IPS DF 4.7 (cell line): ENCODE measurements around the gene BEST2.
"Not testable (repeated sequence)": the region's sequence is repeated elsewhere in the genome, so short reads cannot be mapped to it uniquely, and the experiment has no call there.

Experiments used
- DNase-seq: peaks from one replicate; pipeline ENCODE4 v3.0.0-alpha.2; 2013; ENCODE audit warnings: low spot score; ENCODE audit errors: extremely low read depth

The BEST2 gene

DNA sequence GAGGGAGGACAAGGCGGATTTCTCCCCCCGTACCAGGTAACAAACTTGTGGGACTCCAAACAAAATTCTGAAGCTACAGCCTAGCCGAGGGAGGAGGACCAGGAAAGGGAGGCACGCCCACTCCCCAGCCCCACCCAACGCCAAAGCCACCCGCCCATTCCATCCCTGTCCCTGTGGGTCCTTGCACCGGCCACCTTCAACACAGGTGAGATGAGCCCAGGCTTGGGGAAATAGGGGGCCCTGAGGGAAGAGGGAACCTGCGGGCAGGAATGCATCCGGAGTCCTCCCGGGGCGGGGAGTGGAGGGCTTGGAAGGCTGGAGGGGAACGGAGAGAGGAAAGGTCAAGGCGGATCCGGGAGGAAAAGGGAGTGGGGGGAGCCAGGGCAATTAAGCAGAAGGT is at the start of gene BEST2:
TSS of gene BEST2 (plus strand) at position 157 of the 400 bp plus-strand sequence. CDS start 802 bp downstream, outside the sequence.
- no peak for DNase-seq

DNA sequence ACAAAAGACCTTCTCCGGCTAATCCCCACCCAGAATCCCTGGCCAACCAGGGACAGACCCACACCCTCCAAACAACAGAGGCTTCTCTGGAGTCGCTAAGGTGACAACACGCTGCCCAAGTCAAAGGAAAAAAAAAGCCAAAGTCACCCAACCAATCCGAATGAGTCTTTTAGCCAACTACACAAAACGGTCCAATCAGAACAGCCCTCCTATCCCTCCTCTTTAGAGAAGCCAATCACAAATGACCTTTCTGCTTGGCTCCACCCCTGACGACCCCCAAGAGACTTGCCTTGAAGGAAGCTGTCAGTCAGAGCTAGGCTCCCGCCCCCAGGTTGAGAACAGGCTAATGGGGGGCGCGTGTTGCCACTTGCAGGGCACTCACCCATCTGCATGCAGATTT is 48.5 kb upstream of the BEST2 start:
- peak; percentile 87 for DNase-seq

DNA sequence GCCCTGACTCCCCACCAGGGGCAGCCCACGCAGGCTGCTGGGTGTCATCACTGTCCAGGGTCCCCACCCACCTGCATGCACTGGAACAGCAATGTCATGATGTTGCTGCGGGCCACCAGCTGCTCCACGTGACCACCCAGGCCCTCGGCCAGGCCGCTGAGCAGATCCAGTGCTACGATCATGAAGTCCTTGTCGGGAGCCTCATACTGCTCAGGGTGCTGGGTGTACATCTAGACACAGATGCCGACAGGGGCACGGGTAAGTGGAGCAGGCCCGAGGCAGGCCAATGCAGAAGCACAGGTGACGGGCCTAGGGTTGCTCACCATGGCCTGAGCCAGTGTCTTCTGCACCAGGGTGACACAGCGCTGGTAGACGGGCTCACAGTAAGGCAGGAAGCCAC is 46.4 kb upstream of the BEST2 start:
- DNase-seq, result no peak

DNA sequence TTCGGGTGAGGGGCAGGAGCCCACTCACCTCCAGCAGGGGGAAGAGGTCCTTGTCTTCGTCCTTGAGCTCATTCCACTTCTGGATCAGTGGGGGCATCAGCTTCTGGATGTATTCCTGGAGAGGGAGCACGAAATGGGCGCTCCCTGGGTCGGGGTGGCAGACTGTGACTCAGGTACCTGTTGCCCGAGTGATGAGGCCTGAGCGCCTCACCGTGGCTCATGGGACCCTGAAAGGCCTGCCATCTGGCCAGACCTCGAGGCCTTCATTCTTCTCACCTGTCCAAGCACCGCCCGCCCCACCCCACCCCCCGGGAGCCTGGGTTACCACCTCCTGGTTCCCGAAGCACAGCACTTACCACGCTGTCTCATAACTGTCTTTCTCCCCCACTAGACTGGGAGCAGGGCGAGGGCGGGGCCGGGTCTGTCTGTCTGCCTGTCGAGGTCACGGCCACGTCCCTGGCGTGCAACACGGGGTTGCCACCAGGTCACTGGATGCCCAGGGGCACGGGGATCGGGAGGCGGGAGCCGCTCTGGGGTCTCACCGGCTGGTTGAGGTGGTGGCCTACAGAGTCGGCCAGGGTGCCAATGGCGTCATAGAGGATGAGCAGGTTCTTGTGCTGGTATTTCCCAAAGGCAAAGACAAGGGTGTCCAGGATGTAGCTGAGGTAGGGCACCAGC is 45.8 kb upstream of the BEST2 start:
- DNase-seq, result no peak

DNA sequence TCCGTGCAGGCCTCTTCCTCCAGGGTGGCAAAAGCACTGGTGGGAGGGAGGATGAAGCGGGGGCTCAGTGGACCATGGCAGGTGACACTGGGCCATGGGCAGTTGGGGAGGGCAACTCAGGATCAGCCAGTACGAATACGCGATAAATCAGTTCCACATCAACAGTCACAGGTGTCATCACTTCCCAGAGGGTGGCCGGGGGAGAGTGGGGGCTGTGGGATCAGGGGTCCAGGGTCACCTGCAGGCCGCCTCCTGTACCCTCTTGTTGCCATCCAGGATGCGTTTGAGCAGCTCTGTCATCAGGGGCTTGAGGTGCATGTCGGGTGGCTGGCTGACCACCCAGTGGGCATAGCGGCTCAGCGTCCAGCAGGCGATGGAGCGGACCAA is 45.3 kb upstream of the BEST2 start:
- no peak for DNase-seq

DNA sequence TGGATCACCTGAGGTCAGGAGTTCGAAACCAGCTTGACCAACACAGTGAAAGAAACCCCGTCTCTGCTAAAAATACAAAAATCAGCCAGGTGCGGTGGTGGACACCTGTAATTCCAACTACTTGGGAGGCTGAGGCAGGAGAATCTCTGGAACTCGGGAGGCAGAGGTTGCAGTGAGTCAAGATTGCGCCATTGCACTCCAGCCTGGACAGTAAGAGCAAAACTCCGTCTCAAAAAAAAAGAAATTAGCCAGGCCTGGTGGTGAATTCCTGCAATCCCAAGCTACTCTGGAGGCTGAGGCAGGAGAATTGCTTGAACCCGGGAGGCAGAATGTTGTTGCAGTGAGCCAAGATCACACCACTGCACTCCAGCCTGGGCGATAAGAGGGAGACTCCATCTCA is 43.0 kb upstream of the BEST2 start:
- no peak for DNase-seq

DNA sequence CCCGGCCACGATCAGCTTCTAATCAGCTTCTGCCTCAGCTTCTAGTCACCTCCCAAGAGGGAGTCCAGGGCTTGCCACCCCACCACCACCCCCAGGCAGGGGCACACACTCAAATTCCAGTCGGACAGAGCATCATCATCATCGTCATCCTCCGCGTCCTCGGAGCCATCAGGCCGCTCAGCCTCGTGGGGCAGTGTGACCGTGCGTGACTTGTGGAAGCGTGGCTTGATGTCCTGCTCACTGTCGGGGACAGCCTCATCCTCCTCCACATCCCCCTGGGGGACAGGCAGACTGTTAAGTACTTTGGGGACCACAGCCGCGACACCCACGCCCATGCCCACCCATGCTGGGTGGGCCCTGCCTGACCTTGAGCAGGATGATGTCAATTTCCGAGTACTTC is 40.4 kb upstream of the BEST2 start:
- DNase-seq, result no peak

DNA sequence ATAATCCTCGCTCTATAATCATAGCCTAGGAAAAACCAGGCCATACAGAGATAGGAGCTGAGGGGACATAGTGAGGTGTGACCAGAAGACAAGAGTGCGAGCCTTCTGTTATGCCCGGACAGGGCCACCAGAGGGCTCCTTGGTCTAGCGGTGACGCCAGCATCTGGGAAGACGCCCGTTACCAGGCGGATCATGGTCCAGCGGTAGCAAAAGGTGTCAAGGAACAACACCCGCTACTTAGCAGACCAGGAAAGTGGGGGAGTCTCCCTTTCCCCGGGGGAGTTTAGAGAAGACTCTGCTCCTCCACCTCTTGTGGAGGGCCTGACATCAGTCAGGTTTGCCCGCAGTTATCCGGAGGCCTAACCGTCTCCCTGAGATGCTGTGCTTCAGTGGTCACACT is 39.5 kb upstream of the BEST2 start:
- not testable (repeated sequence) for DNase-seq

DNA sequence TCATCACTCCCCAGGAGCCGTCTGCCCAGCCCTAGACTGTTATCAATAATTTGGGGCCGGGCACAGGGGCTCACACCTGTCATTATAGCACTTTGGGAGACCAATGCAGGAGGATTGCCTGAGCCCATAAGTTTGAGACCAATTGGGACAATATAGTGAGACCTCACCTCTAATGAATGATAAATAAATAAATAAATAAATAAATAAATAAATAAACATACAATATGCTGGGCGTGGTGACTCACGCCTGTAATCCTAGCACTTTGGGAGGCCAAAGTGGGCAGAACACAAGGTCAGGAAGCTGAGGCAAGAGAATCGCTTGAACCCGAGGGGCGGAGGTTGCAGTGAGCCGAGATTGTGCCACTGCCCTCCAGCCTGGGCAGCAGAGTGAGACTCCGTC is 38.3 kb upstream of the BEST2 start:
- not testable (repeated sequence) for DNase-seq

DNA sequence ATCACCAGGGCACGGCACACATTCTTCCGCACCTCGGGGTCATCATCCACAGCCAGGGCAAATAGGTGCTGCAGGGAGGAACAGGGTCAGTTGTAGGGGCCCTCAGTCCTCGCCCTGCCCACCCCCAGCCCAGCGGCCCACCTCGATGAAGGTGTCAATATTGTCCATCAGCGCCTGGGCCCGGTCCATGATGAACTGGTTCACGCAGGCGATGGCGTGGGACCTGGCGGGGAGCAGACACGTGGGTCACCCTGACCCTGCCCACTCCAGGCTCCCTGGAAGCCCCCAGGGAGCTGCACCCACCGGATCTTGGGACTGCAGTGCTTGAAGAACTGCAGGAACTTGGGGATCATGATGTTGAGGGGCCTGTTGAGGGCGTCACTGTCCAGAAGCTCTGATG is 36.5 kb upstream of the BEST2 start:
- no peak for DNase-seq

DNA sequence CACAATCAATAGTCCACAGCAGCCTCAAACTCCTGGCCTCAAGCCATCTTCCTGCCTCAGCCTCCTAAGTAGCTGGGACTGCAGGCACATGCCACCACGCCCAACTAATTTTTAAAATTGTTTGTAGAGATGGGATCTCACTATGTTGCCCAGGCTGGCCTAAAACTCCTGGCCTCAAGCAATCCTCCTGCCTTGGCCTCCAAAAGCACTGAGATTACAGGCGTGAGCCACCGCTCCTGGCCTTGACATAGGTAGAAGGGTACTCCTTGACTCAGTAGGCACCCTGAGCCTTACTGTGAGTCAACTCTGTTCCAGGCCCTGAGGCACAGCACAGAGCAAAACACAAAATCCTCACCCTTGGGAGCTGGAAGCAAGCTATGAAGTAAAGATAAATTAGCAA is 35.7 kb upstream of the BEST2 start:
- no peak for DNase-seq

DNA sequence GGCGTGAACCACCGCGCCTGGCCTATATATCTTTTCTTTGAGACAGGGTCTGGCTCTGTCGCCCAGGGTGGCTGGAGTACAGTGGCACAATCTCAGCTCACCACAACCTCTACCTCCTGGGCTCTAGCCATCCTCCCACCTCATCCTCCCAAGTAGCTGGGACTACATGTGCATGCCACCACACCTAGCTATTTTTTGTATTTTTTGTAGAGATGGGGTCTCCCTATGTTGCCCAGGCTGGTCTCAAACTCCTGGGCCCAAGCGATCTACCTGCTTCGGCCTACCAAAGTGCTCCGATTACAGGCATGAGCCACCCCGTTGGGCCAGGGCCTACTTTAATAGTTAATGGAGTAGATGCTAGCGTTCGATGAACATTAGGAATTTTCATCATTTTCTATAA is 31.3 kb upstream of the BEST2 start:
- DNase-seq, result no peak

DNA sequence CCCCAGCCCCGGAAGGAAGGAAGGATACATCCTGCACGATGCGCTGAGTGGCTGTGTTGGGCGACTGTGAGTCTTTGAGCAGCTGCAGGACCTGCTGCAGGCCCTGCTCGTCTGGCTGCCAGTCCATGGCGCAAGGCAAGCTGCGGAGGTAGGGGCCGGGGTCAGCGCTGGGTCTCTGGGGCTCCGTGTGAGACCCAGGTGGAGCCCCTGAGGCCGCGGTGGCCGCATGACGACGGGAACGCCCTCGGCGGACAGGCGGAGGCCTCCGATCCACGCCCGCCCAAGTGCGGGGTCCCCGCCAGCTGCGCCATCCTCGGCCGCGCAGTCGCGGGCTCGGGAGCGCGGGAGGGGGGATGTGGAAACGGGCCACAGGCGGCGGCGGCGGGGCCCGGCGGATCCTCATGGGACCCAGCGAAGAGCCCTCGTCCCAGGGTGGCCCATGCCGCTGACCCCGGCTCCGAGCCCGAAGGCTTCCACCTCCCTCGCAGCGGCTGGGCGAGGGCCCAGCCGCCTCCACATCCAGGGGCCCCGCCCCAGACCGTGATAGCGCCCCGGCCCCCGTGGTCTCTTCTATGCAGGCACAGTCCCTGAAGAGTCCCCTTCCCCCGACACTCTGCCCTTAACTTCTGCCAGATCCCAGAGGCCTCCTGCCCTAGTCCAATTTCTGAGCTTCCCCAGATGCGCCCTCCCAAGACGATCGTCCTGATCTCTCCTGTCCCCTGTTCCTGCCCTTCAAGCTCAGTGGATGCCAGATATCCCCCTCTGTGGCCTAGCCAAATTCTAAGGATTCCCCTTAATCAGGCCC is 30.5 kb upstream of the BEST2 start:
- no peak for DNase-seq

DNA sequence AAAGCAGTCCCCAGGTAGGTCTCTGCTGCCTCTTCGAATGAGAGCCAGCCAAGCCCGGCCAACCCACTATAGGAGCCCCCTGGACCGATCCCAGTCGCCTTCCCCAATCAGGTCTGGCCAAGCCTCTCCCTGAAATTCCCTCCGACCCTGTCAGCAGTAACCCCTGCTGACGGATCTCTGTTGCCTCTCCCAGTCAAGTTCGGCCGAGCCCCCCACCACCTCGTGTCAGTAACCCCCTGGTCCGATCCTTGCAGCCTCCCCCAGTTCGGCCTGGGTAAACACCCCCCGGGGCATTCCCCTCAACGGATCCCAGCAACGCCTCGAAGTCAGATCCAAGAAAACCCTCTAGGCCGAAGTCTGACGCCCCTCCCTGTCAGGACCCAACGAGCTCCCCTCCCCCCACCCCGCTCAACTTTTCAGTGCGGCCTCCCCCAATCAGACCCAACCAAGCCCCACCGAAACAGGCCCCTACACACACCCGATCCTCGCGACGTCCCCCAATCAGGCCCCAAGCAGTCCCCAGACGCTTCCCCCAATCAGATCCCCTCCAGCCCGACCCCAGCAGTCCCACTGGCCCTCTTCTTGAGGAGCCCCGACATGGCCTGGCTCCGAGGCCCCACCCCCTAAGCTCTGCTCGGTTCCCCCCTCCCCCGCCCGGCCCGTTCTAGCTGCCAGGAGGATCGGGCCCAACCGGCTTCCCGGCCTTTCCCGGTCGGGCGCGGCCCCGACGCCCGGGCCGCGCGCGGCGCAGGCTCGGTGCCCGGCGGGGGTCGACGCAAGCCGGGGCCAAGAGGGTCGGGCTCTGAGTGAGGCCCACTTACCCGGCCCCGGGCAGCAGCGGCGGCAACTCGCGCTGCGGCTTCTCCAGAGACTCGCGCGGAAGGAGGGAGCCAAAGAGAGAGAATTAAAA is 29.7 kb upstream of the BEST2 start:
- no peak for DNase-seq

DNA sequence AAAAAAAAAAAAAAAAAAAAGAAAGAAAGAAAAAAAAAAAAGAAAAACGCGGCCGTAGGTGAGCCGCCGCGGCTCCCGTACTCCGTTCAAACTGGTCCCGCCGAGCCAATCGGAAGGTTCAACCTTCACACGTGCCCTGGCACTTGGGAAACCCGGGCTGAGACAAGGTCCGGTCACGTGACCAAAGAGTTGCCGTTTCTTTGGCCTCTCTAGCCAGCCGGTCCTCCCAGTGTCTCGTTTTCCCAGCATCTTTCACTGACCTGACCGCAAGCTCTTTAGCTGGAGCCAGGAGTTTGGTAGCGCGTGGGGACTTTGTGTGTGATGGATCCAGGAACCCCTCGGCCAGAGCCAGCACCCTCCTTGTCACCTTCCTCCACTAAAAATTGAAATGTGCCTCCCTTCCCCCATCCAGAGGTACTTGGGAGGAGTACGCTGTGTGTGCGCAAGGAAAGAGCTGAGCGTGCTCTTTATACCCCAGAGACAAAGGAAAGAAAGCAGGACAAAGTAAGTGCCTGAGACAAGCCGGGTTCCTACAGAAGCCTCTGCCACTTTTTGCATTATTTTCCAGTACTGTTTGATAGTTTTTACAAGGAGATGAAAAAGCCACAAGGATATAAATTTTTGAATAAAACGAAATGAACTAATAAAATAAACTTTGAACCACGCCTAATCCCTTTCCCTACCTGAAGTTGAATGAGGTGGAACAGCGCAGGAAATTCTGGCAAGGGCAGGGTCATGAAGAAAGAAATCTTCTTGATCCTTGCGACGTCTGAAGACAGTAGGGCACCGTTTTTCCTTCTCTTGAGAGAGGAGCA is 28.8 kb upstream of the BEST2 start:
- DNase-seq, result no peak

DNA sequence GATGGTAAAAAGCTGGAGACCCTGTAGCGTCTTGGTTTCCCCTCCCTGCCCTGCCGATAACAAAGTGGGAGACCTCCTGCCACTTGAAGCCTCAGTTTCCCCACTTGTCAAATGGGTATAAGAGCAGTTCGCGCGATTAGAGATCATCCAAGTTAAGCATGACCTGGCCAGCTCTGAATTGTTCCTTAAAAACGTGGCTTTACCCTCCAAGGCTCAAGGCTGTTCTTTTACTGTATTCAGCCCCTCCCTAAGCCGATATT is 28.3 kb upstream of the BEST2 start:
- no peak for DNase-seq

DNA sequence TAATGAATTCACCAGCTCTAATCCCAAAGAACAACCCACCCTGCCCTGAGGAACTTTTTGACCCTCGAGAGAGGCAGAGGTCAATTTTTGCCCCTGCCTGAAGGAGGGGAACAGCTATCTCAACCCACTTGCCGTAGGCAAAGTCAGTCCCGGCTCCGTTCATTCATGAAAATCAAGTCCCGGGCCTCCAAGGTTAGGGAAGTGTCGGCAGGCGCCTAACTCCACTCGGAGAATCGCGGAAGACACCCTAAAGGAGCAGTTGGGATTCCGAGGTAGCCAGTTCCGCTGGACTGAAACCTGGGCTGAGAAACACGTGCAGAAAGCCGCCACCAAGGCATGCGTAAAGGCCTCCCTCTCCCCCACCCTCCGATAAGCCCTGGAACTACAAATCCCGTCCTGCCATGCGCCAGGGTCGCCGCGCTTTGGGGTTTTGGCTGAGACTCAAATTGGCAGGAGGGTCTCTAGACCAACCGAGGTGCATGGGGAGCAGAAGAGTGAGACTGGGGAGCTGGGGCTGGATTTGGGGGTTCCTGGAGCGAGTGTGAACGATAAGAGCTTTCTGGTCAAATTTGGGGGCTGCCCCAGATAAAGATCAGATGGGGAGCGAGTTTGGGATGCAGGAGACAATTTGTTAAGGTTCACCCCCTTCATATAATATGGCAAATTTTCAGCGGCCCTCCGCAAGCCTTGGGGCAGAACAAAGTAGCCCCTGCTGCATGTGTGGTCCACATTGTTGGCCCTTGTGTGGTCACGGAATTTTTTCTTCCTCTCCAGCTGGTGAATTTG is 27.8 kb upstream of the BEST2 start, which contains the start of gene TNPO2:
TSS of gene TNPO2 (minus strand) at position 292 of the 786 bp plus-strand sequence. CDS start 2,955 bp downstream, outside the sequence.
- no peak for DNase-seq

DNA sequence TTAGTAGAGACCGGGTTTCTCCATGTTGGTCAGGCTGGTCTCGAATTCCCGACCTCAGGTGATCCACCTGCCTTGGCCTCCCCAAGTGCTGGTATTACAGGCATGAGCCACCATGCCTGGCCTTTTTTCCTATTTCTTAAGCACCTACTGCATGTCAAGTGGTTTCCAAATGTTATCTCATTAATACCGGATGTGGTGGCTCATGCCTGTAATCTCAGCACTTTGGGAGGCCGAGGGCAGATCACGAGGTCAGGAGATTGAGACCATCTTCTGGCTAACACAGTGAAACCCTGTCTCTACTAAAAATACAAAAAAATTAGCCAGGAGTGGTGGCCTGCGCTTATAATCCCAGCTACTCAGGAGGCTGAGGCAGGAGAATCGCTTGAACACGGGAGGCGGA is 26.0 kb upstream of the BEST2 start:
- DNase-seq, result not testable (repeated sequence)

DNA sequence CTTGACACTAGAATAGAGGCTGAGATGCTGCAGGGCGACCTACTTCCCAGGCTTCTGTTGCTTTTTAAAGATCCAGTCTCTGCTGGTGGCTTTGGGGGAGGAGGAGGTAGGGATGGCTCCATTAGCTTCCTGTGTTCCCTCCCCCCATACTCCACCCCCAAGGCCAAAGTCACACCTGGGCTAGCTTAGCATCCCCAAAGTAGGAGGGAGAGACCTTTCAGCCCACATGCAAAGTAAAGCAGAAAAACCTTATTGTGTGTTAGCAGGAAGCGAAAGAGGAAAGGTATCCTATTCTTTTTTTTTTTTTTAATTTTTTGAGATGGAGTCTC is 24.6 kb upstream of the BEST2 start:
- DNase-seq, result no peak

DNA sequence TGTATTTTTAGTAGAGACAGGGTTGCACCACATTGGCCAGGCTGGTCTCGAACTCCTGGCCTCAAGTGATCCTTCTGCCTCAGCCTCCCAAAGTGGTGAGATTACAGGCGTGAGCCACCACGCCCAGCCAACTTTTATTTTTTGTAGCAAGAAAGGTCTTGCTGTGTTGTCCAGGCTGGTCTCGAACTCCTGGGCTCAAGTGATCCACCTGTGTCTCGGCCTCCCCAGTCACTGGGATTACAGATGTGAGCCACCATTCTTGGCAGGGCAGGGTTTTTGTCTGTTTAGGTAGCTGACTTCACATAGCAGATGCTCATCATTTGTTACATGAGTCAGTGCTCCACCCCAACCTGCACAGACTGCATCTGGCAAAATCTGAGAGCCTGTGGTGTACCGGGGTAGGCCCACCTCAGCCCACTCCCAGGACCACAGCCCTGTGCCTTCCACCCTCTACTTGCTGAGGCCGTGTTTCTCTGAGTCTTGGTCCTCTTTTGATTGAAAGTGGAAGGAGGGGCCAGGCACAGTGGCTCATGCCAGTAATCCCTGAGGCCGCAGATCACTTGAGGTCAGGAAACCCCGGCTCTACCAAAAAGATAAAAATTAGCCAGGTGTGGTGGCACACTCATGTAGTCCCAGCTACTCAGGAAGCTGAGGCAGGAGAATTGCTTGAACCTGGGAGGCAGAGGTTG is 23.7 kb upstream of the BEST2 start:
- DNase-seq, result no peak
